ENCODE data around the gene PDZK1IP1.

GRCh38 chr1:47160716-47161115 is 29.1 kb downstream of the PDZK1IP1 start:
- TF ChIP-seq POLR2AphosphoS5 (IDR thresholded peaks at IDR 0.05; ENCODE audit: insufficient read depth, low read depth, low read length) (no peak), CTCF (IDR thresholded peaks at IDR 0.05; ENCODE audit: extremely low read depth in 1 of 2, insufficient read depth in 1 of 2, low read depth in 1 of 2, low read length in 2 of 2) (no peak), JUN (IDR thresholded peaks at IDR 0.05; ENCODE audit: borderline replicate concordance, insufficient read depth, insufficient read length, low read depth) (peak; percentile 9)
